Osteoblast (primary cell): Measurements from ENCODE around the gene TOMM70. TPM values are rescaled to one million over a fixed set of nuclear protein-coding genes. Genes with fewer than 3 reads are reported as not detected.

Source experiments
- DNase-seq: peaks from one replicate; pipeline ENCODE4 v3.0.0; 2011; ENCODE audit warnings: low spot score, mixed read lengths; ENCODE audit not compliant: insufficient read length; ENCODE audit errors: missing footprints
- H2AFZ ChIP-seq: 2 replicates; pipeline ENCODE4 v1.6.0; 2011; ENCODE audit warnings: mild to moderate bottlenecking, low read length
- H3K27ac ChIP-seq: 2 replicates; pipeline ENCODE4 v1.5.1; 2011; ENCODE audit warnings: mild to moderate bottlenecking, low read depth, low read length, moderate library complexity
- H3K27me3 ChIP-seq: 2 replicates; pipeline ENCODE4 v1.6.0; 2012; ENCODE audit warnings: mild to moderate bottlenecking, control low read depth, inconsistent platforms, low read length, moderate library complexity; ENCODE audit not compliant: insufficient read depth
- H3K36me3 ChIP-seq: 2 replicates; pipeline ENCODE4 v1.5.1; 2011; ENCODE audit warnings: mild to moderate bottlenecking, low read length, control low read depth, moderate library complexity; ENCODE audit not compliant: insufficient read depth
- H3K4me1 ChIP-seq: 2 replicates; pipeline ENCODE4 v1.5.1; 2011; ENCODE audit warnings: mild to moderate bottlenecking, low read length, control low read depth, moderate library complexity; ENCODE audit not compliant: insufficient read depth
- H3K4me2 ChIP-seq: 2 replicates; pipeline ENCODE4 v1.6.0; 2011; ENCODE audit warnings: mild to moderate bottlenecking, low read length; ENCODE audit not compliant: insufficient read depth
- H3K4me3 ChIP-seq: fragments of 200-600 bp; sonication (generic); 3 replicates; pipeline ENCODE4 v1.5.1; 2012; ENCODE audit warnings: mild to moderate bottlenecking, low read length, inconsistent platforms; ENCODE audit not compliant: insufficient read depth
- H3K79me2 ChIP-seq: 2 replicates; pipeline ENCODE4 v1.6.0; 2012; ENCODE audit warnings: mild to moderate bottlenecking, low read length, control low read depth, inconsistent platforms; ENCODE audit not compliant: insufficient read depth
- H3K9me3 ChIP-seq: 2 replicates; pipeline ENCODE4 v1.5.1; 2011; ENCODE audit warnings: low read depth, low read length, control low read depth
- H4K20me1 ChIP-seq: 2 replicates; pipeline ENCODE4 v1.6.0; 2012; ENCODE audit warnings: mild to moderate bottlenecking, low read length, control low read depth; ENCODE audit not compliant: insufficient read depth
- CTCF ChIP-seq: IDR thresholded peaks from 2 replicates; pipeline ENCODE4 v1.5.1; 2011; ENCODE audit warnings: mild to moderate bottlenecking, low read depth, low read length, moderate library complexity; ENCODE audit errors: extremely low read depth
- total RNA-seq: library from RNA; depleted of rRNA; stranded (reverse); fragments of >200 nt; gene quantifications from 2 replicates; pipeline ENCODE4 v1.2.3, GENCODE V29; 2012

The TOMM70 gene
- total RNA-seq, 1 donor = 52.5 TPM

GRCh38 chr3:100425316-100425715, 24.4 kb upstream of the TOMM70 start:
- H3K27ac ChIP-seq = no peak overlapping the region
- no peak for TF ChIP-seq CTCF
- DNase-seq = peak; percentile 36

GRCh38 chr3:100424261-100424660, 23.4 kb upstream of the TOMM70 start:
- Histone ChIP-seq H3K9me3 (no peaks in the 10 kb centered on the region), H4K20me1 (peaks cover 4% of the 10 kb centered on the region), H3K4me1 (no peaks in the 10 kb centered on the region), H3K4me2 (no peak overlapping the region), H3K79me2 (no peaks in the 10 kb centered on the region), H3K27me3 (no peaks in the 10 kb centered on the region), H2AFZ (no peak overlapping the region), H3K4me3 (no peak overlapping the region), H3K27ac (no peak overlapping the region), H3K36me3 (no peaks in the 10 kb centered on the region)
- no peak for DNase-seq
- no peak for TF ChIP-seq CTCF

More at GRCh38 chr3:100425316-100425715, 24.4 kb upstream of the TOMM70 start:
- no peak overlapping the region for H3K4me3 ChIP-seq
- no peaks in the 10 kb centered on the region for H3K36me3 ChIP-seq
- H3K4me2 ChIP-seq = no peak overlapping the region
- no peak overlapping the region for H2AFZ ChIP-seq
- peaks cover 4% of the 10 kb centered on the region for H4K20me1 ChIP-seq
- H3K79me2 ChIP-seq = no peaks in the 10 kb centered on the region
- no peaks in the 10 kb centered on the region for H3K4me1 ChIP-seq
- no peaks in the 10 kb centered on the region for H3K9me3 ChIP-seq
- H3K27me3 ChIP-seq = no peaks in the 10 kb centered on the region

GRCh38 chr3:100423611-100424010, 22.7 kb upstream of the TOMM70 start:
- H4K20me1 ChIP-seq = peaks cover 4% of the 10 kb centered on the region
- no peaks in the 10 kb centered on the region for H3K27me3 ChIP-seq
- H3K36me3 ChIP-seq = no peaks in the 10 kb centered on the region
- no peak for DNase-seq
- no peaks in the 10 kb centered on the region for H3K79me2 ChIP-seq
- TF ChIP-seq CTCF = no peak
- H2AFZ ChIP-seq = no peak overlapping the region
- no peak overlapping the region for H3K4me3 ChIP-seq
- H3K9me3 ChIP-seq = no peaks in the 10 kb centered on the region
- H3K27ac ChIP-seq = no peak overlapping the region
- H3K4me1 ChIP-seq = no peaks in the 10 kb centered on the region
- H3K4me2 ChIP-seq = no peak overlapping the region

- H3K27me3 ChIP-seq = no peaks in the 10 kb centered on the region
- H3K79me2 ChIP-seq = no peaks in the 10 kb centered on the region
- H4K20me1 ChIP-seq = peaks cover under 1% of the 10 kb centered on the region
- no peak overlapping the region for H3K27ac ChIP-seq
- no peak for DNase-seq
- H3K4me1 ChIP-seq = no peaks in the 10 kb centered on the region
- H3K9me3 ChIP-seq = no peaks in the 10 kb centered on the region
- no peak overlapping the region for H3K4me3 ChIP-seq
- TF ChIP-seq CTCF = no peak
- no peak overlapping the region for H3K4me2 ChIP-seq
- no peaks in the 10 kb centered on the region for H3K36me3 ChIP-seq
- no peak overlapping the region for H2AFZ ChIP-seq
These were observed 20.0 kb upstream of the TOMM70 start for GRCh38 chr3:100420885-100421284.
